ENCODE data around the gene ABCC8. TPM values are rescaled to one million over a fixed set of nuclear protein-coding genes. Genes with fewer than 3 reads are reported as not detected.

Gene ABCC8
- total RNA-seq, 6 experiments from 2014 or later: not detected

DNA sequence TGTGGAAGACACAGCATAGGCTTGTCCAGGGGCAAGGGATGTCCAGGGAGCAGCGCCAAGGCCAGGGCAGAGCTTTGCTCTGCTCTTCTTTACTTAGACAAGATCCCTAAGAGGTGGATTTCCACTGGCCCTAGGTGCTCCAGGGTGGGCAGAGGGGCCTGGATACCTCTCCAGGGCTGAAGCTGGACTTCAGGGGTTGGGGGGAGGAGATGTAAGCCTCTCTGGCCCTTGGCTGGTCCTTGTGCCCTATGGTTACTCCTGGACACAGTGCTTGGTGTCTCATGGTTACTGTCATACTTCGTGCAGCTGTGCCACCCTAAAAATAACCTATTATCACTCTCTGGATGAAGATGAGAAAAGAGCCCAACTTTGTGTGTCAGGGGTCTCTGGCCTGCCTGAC lies 75.3 kb downstream of the ABCC8 start:
- Mint-ChIP-seq H3K4me1 (ENCODE audit: low read depth) (peaks cover 8% of the 10 kb centered on the region), H3K4me3 (no peak overlapping the region), H3K9me3 (no peaks in the 10 kb centered on the region), H3K27me3 (ENCODE audit: insufficient read depth) (peaks cover 18% of the 10 kb centered on the region), H3K36me3 (ENCODE audit: low read depth) (no peaks in the 10 kb centered on the region), H3K27ac (no peak overlapping the region)
- TF ChIP-seq CTCF (IDR thresholded peaks at IDR 0.05): no peak
- no peak for DNase-seq

- Mint-ChIP-seq H3K27ac (no peak overlapping the region), H3K36me3 (ENCODE audit: low read depth) (no peaks in the 10 kb centered on the region), H3K9me3 (no peaks in the 10 kb centered on the region), H3K4me1 (ENCODE audit: low read depth) (no peaks in the 10 kb centered on the region; the same call in 1 of the 2 replicates), H3K27me3 (ENCODE audit: insufficient read depth) (peaks cover 19% of the 10 kb centered on the region), H3K4me3 (no peak overlapping the region)
- DNase-seq: no peak
- no peak for TF ChIP-seq CTCF (IDR thresholded peaks at IDR 0.05)
Observed at GRCh38 chr11:17400048-17400775, 76.4 kb downstream of the ABCC8 start.

GRCh38 chr11:17399236-17399635 lies 77.4 kb downstream of the ABCC8 start:
- no peak for DNase-seq
- no peaks in the 10 kb centered on the region for H3K9me3 Mint-ChIP-seq
- H3K27me3 Mint-ChIP-seq (ENCODE audit: insufficient read depth): peaks cover 20% of the 10 kb centered on the region
- no peak for TF ChIP-seq CTCF (IDR thresholded peaks at IDR 0.05)
- H3K36me3 Mint-ChIP-seq (ENCODE audit: low read depth): no peaks in the 10 kb centered on the region
- no peak overlapping the region for H3K4me3 Mint-ChIP-seq
- H3K27ac Mint-ChIP-seq: no peak overlapping the region
- no peaks in the 10 kb centered on the region for H3K4me1 Mint-ChIP-seq (ENCODE audit: low read depth)

DNA sequence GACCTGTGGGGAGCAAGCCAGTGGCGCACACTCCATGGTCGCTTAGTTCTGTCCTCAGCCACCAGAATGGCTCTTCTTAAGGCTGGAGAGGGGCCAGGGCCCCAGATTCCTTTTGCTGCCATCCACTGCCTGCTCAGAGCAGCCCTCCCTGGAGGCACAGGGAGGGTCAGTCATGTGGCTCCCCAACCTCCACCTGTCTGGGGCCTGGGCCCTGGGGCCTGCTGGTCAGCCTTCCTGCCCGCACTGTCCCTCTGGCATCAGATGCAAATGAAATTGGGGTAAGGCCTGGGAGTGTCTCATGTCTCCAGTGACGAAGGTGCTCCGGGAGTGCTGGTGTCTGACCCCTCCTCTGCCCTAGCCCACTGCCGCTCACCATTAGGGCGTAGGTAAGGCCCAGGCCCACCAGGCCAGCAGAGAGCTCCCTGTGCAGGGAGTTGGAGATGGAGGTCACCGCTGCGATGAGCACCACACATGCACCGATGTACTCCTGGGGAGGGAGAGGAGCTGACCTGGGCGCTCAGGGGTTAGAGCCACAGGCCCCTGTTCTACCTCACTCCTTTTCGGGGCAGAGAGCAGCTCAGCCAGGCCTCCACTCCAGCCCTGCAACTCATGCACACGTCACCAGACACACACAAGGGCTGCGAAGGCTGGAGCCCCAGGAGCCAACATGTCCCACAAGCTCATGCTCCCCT lies 79.2 kb downstream of the ABCC8 start:
- no peak overlapping the region for H3K4me3 Mint-ChIP-seq
- TF ChIP-seq CTCF (IDR thresholded peaks at IDR 0.05): no peak
- peaks cover 19% of the 10 kb centered on the region for H3K27me3 Mint-ChIP-seq (ENCODE audit: insufficient read depth)
- H3K27ac Mint-ChIP-seq: no peak overlapping the region
- H3K4me1 Mint-ChIP-seq (ENCODE audit: low read depth): no peaks in the 10 kb centered on the region
- no peaks in the 10 kb centered on the region for H3K36me3 Mint-ChIP-seq (ENCODE audit: low read depth)
- DNase-seq: no peak
- no peaks in the 10 kb centered on the region for H3K9me3 Mint-ChIP-seq

- H3K9me3 Mint-ChIP-seq: no peaks in the 10 kb centered on the region
- H3K36me3 Mint-ChIP-seq (ENCODE audit: low read depth): no peaks in the 10 kb centered on the region
- no peak for TF ChIP-seq CTCF (IDR thresholded peaks at IDR 0.05)
- DNase-seq: no peak
- H3K27ac Mint-ChIP-seq: no peak overlapping the region
- peaks cover 17% of the 10 kb centered on the region for H3K27me3 Mint-ChIP-seq (ENCODE audit: insufficient read depth)
- no peaks in the 10 kb centered on the region for H3K4me1 Mint-ChIP-seq (ENCODE audit: low read depth)
- H3K4me3 Mint-ChIP-seq: no peak overlapping the region
Observed at GRCh38 chr11:17396598-17397310, 79.9 kb downstream of the ABCC8 start.

Data from HFFc6 (cell line).